Stimulated activated CD4-positive, alpha-beta T cell treated with anti-CD3 and anti-CD28 coated beads, TNF-alpha, amount 100 ng/mL, for 1 hour (primary cell): ENCODE measurements around the gene PI16.
A peak's percentile ranks its signal among the peaks of the same experiment; 100 is the strongest.
"Not testable (repeated sequence)": the region's sequence is repeated elsewhere in the genome, so short reads cannot be mapped to it uniquely, and the experiment has no call there.

Source experiments
- DNase-seq, 3 donors: peaks; one replicate each; pipeline ENCODE4 v3.0.0-alpha.2; 2020; ENCODE audit warnings: low read depth in 3 of 3, low spot score in 1 of 3

PI16 gene

GRCh38 chr6:36927691-36928546, 26.6 kb upstream of the PI16 start:
- DNase-seq, result no peak

DNA sequence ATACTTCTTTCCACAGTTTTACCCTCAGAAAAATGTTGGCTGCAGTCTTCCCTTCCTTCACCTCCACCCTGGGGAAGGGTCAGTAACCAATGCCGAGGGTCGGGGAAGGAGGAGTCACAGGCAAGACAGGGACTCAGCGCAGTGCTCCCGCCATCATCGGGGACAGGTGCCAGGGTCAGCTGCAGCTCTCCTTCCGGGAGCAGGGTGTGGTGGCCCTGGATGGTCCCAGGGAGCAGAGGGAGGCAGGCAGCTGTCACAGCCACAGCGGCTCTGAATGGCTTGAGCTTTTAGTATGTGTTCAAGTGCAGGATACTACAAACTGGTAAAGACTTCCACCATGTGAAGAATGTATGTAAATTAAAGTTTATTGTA, 26.0 kb upstream of the PI16 start:
- DNase-seq, result no peak

DNA sequence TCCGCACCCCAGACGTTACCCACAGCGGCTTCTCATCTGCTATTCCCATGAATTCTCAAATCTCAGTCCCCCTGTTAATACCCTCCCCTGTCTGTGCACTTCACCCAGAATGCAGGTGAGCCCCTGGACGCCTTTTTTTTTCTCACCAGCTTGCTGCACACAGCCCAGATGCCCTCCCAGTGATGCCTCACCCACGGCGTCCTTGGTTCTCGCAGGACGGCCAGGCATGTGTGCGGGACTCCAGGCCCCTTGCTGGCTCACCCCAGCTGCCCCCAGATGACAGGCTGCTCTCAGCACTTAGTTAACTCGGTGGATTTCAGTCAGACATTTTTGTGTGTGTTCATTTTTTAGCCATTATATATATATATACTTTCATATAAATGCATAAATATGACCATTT, 25.4 kb upstream of the PI16 start:
- no peak for DNase-seq

DNA sequence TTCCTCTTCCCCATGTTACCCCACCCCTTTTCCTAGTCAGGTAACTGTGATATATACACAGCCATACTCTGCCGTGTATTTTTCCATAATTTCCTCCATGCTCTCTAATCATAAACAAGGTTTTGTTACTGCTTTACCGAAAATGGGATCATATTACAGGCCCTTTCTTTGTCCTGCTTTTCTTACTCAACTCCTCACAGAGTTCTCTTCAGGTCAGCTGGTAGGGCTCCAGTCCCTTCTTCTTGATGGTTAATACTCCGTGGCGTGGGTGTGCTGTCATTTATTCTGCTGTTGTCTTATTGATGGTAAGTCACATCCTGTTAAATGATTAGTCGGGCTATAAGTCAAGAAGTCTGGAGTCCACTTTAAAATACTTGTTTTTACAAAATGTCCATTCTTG, 24.9 kb upstream of the PI16 start:
- no peak for DNase-seq

DNA sequence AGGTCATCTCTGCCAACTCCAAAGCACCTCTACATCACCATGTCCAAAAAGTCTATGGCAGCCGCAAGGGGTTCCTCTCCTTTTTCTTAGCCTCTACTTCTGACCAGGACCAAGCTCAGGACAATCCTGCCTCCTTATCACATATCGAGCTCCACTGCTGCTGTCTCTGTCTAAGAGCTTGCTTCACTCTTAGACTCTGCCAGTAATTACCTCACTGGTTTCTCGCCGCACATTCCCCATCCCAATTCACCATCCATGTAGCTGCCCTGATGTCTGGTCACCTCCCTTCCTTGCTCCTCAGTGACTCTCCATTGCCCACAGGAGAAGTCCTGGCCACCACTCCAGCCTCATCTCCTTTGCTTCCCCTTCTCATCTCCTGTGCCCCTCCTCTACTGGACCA, 24.1 kb upstream of the PI16 start:
- DNase-seq, result no peak

- no peak for DNase-seq
Observed at GRCh38 chr6:36933102-36933501, 21.4 kb upstream of the PI16 start.

DNA sequence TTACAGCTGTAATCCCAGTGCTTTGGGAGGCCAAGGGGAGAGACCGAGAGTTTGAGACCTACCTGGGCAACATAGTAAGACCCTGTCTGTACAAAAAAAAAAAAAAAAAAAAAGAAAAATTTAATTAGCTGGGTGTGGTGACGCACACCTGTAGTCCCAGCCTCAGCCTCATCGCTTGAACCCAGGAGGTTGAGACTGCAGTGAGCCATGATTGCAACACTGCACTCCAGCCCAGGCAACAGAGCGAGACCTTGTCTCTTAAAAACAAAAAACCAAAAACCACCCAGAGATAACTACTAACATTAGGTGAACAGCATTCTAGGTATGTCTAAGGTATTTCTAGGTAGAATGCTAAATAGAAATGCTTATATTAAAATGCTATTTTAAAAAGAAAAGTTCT, 21.0 kb upstream of the PI16 start:
- no peak for DNase-seq

DNA sequence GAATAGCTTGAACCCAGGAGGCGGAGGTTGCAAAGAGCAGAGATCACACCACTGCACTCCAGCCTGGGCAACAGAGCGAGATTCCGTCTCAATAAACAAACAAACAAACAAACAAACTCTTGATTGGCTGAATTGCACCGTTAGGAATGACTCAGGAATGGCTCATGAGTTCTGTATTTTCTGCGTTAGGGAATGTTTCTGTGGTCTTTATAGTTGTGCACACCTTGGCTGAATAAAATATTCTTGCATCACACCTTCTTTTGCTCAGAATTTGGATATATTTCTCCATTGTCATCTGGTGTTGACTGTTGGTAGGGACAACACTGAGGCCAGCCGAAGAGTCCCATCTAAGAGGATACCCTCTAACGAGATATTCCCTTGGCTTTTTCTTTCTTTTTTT, 19.6 kb upstream of the PI16 start:
- no peak for DNase-seq

GRCh38 chr6:36936824-36937223, 17.7 kb upstream of the PI16 start:
- no peak for DNase-seq

DNA sequence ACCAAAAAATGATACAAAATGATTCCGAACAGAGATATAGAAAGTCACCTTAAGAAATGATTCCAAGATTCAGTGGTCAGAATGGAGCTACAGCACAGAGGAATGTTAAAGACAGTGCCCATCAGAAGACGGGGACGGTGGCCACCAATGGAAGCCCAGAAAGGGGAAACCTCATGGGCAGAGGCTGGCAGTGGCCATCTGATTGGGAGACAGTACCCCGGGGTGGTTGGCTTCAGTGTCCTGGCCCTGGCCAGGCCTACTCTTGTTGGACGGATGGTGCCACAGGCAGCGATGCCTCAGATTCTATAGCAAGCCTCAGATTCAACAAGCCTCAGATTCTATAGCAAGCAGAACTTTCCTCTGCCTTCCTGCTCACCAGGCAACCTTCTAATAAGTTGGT, 16.6 kb upstream of the PI16 start:
- no peak for DNase-seq

DNA sequence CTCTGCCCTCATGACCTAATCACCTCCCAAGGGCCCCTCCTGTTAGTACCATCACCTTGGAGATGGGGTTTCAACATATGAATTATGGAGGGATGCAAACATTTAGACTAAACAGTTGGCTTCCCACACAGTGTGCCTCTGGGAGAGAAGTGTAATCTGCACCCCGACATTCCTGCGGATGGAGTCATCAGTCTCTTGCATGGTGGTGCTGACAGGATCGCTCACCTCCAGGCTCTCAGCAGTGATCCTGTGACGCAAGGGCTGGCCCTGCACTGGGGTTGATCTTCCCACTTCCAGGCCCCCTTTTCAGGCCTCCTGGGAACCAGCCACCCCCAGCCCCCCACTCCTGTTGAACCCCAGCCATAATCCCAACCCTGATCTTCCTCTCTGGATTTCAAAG, 16.0 kb upstream of the PI16 start:
- DNase-seq, result no peak

DNA sequence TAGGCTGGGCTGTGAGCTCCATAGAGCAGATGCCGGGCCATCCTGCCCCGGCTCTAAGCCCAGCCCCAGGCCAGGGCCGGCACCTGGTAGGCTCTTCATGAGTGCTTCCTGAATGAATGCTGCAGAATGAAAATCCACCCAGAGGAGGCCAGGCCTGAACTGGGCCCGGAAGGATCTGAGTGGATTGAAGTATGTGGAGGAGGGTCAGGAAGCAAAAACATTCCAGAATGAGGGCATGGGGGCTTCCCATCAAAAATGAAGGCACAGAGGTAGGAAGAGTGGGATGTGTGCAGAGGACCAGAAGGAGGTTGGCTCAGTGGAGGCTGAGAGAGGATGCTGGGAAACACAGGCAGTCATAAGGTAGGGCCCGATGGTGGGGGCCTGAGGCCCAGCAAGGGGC, 15.5 kb upstream of the PI16 start:
- DNase-seq, result not testable (repeated sequence)

DNA sequence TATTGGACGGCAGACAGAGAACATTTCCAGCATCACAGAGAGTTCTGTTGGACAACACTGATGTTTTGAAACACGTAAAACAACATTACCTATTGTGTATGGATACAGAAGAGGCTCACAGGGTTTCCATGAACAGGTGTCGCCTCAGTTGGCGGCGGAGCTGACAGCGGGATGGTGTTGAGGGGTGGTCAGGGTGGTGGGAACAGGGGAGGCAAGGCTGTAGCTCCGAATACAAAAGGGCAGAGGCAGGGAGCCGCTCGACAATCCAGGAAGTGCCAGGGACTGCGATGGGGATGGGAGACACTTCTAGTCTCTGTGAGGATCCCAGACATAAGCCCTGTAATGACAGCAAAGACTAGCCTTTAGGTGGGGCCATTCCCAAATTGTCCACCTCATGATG, 14.5 kb upstream of the PI16 start:
- no peak for DNase-seq

DNA sequence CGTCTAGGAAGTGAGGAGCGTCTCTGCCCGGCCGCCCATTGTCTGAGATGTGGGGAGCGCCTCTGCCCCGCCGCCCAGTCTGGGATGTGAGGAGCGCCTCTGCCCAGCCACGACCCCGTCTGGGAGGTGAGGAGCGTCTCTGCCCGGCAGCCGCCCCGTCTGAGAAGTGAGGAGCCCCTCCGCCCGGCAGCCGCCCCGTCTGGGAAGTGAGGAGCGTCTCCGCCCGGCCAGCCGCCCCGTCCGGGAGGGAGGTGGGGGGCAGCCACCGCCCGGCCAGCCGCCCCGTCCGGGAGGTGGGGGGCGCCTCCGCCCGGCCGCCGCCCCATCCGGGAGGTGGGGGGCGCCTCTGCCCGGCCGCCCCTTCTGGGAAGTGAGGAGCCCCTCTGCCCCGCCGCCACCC, 13.0 kb upstream of the PI16 start:
- not testable (repeated sequence) for DNase-seq

DNA sequence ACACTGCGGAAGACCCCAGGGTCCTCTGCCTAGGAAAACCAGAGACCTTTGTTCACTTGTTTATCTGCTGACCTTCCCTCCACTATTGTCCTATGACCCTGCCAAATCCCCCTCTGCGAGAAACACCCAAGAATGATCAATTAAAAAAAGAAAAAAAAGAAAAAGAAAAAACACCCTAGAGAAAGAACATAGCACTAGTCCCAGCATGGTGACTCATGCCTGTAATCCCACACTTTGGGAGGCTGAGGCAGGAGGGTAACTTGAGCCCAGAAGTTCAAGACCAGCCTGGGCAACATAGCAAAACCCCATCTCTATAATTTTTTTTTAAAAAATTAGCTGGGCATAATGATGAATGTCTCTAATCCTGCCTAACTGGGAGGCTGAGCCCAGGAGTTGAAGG, 12.2 kb upstream of the PI16 start:
- not testable (repeated sequence) for DNase-seq

DNA sequence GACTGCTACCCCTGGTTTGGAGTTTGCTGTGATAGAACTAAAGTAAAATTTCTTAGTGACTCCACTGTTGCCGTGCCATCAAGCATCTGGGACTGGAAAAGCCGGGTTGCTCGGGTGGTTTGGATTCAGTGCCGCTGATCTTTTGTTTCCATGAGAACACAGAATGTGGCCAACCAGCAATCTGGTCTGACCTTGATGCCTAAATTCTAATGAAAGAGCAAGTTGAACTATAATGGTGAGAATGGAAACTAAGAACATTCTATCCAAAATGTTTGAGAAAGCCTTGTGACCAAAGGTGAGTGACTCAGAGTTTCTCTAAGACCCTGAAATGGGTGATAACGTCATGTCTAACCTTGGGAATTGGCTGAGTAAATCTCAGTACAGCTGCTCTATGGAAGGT, 9.9 kb upstream of the PI16 start:
- no peak for DNase-seq

- no peak for DNase-seq
Observed at GRCh38 chr6:36945301-36945700, 9.2 kb upstream of the PI16 start.

DNA sequence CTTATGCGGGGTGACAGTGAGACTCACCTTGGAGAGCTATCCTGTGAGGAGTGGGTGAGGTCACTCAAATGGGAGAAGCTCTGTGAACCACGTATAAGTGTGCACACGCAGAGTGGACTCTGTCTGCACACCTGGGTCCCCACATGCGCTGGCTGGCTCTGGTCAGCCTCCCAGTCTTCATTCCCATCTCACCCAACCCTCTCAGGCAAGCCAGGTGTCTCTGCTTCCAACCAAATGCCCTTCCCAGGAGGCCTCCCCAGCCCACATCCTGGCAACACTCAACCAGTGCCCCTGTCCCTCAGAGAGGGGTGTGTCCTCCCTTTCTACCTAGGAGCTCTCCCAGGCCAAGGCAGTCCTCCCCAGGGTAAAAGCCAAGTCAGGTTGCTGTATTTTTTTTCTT, 8.0 kb upstream of the PI16 start:
- no peak for DNase-seq

DNA sequence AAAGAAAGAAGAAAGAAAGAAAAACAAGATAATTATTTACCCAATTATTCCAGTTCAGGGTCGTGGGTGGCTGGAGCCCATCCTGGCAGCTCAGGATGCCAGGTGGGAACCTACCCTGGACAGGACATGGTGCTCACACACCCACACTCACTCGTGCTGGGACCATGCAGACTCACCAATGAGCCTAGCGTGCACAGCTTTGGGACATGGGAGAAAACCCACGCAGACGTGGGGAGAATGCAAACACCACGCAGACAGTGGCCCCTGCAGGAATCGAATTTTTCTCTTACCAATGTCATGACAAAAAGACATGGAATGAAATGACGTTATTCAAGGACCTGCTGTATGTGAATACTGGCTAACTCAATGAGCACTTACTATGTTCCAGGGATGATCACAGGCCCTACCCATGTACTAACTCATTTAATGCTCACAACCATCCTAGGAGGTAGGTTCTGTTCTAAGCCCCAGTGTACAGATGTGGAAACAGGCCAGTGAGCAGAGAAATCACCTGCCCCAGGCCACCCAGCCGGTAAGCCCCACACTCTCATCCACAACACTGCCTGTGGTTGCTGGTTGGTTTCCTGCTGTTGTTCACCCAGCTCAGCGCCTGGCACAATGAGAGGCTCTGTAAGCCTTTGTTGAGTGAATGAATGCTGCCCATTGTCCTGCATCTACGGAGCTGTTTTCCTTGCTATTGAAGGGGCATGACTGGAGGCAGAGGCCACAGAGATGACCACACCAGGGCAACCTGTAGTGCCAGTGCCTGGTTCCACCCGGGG, 6.8 kb upstream of the PI16 start:
- peak in 1 of 3 donors; percentile 19 for DNase-seq

- not testable (repeated sequence) for DNase-seq
Observed at GRCh38 chr6:36949076-36949475, 5.5 kb upstream of the PI16 start.

DNA sequence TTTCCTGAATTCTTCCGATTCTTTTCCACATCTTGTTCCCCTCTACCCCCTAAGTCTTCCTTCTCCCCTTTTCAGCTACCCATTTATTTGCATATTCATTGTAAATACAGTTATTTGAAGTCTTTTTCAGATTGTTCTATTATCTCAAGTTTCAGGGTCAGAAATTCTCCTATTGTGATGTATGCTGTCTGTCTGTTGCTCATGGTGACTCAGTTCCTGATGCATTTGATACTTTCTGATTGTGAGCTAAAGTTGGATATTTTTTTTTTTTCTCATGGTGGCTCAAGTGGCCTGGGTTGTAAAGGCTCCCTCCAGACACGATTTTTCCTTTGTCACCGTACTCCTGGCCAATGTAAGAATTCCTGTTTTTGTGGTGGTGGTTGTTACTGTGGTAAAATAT, 4.9 kb upstream of the PI16 start:
- no peak for DNase-seq

DNA sequence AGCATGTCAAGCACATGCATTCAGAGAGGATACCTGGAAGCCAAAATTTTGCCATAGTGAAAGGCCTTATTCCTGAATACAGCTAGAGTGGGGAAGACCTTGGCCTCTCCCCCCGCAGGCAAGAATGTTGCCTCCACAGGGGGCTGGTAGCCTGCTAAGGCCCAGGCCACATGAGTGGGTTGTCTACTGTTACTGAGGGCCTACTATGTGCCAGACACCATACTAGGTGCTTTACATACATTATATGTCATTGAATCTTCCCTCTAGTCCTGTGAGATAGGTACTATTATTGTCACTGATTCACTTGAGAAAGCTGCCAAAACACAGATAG, 642 bp upstream of the PI16 start:
- no peak for DNase-seq

DNA sequence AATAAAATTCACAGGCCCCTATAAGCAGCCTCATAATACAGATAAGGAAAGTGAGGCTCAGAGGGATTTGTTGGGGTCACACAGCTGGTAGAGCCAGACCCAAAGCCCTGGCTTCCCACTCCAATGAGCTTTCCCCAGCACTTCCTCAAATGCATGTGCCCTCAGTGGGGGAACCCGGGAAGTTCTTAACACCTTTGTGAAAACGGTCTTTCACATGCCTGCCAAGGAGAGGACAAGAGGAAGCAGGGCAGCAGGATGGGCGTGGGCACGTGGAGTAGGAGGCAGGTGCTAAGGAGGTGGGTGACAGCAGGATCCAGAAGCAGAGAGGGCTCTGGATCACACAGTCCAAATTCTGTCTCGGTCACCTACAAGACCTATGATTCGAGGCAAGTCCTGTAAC, 598 bp downstream of the PI16 start:
- no peak for DNase-seq
